ENCODE measurements around the gene OR9A4.
A peak's percentile ranks its signal among the peaks of the same experiment; 100 is the strongest.

Gene OR9A4

GRCh38 chr7:141915565-141915964, 634 bp upstream of the OR9A4 start:
- no peak overlapping the region for H3K4me3 ChIP-seq (ENCODE audit: low read depth, low read length)
- TF ChIP-seq CTCF (conservative IDR thresholded peaks at IDR 0.05; ENCODE audit: low read depth, low read length) = no peak
- DNase-seq (ENCODE audit: low read depth) = no peak

GRCh38 chr7:141920281-141920680, 4.1 kb downstream of the OR9A4 start:
- TF ChIP-seq CTCF (conservative IDR thresholded peaks at IDR 0.05; ENCODE audit: low read depth, low read length) = no peak
- DNase-seq (ENCODE audit: low read depth) = peak; percentile 25

GRCh38 chr7:141928146-141928844, 12.1 kb downstream of the OR9A4 start:
- H3K4me3 ChIP-seq (ENCODE audit: low read depth, low read length) = no peak overlapping the region
- DNase-seq (ENCODE audit: low read depth) = no peak
- TF ChIP-seq CTCF (conservative IDR thresholded peaks at IDR 0.05; ENCODE audit: low read depth, low read length) = no peak

More at GRCh38 chr7:141920281-141920680, 4.1 kb downstream of the OR9A4 start:
- no peak overlapping the region for H3K4me3 ChIP-seq (ENCODE audit: low read depth, low read length)

GRCh38 chr7:141928845-141929195, 12.6 kb downstream of the OR9A4 start:
- TF ChIP-seq CTCF (conservative IDR thresholded peaks at IDR 0.05; ENCODE audit: low read depth, low read length) = no peak
- no peak for DNase-seq (ENCODE audit: low read depth)
- no peak overlapping the region for H3K4me3 ChIP-seq (ENCODE audit: low read depth, low read length)

GRCh38 chr7:141930211-141930610, 14.0 kb downstream of the OR9A4 start:
- no peak for DNase-seq (ENCODE audit: low read depth)
- no peak for TF ChIP-seq CTCF (conservative IDR thresholded peaks at IDR 0.05; ENCODE audit: low read depth, low read length)
- H3K4me3 ChIP-seq (ENCODE audit: low read depth, low read length) = no peak overlapping the region

GRCh38 chr7:141941075-141941474, 24.9 kb downstream of the OR9A4 start:
- no peak for TF ChIP-seq CTCF (conservative IDR thresholded peaks at IDR 0.05; ENCODE audit: low read depth, low read length)
- DNase-seq (ENCODE audit: low read depth) = no peak
- no peak overlapping the region for H3K4me3 ChIP-seq (ENCODE audit: low read depth, low read length)

GRCh38 chr7:141943846-141944245, 27.6 kb downstream of the OR9A4 start:
- DNase-seq (ENCODE audit: low read depth) = no peak
- no peak for TF ChIP-seq CTCF (conservative IDR thresholded peaks at IDR 0.05; ENCODE audit: low read depth, low read length)
- H3K4me3 ChIP-seq (ENCODE audit: low read depth, low read length) = no peak overlapping the region

All from choroid plexus epithelial cell (primary cell).